K562 (cell line): Measurements from ENCODE around the gene USP49. TPM values are rescaled to one million over a fixed set of nuclear protein-coding genes. Genes with fewer than 3 reads are reported as not detected.

Experiments
- BACH1 ChIP-seq: fragments of 200-800 bp; sonication (Bioruptor generic); IDR thresholded peaks from 2 replicates; pipeline ENCODE4 v1.6.1; 2016; ENCODE audit warnings: missing genetic modification characterization, missing compliant biosample characterization
- BRF1 ChIP-seq: IDR thresholded peaks from 3 replicates; pipeline ENCODE4 v1.6.1; 2011; ENCODE audit warnings: borderline replicate concordance, mild to moderate bottlenecking; ENCODE audit not compliant: insufficient read length; ENCODE audit errors: extremely low read depth
- CREB3 ChIP-seq: fragments of 450-650 bp; conservative IDR thresholded peaks from 2 replicates; pipeline ENCODE4 v1.6.1; 2016; ENCODE audit warnings: missing genetic modification characterization, low read depth, mild to moderate bottlenecking, missing compliant biosample characterization, moderate library complexity
- CREM ChIP-seq: IDR thresholded peaks from 2 replicates; pipeline ENCODE4 v1.6.1; 2014; ENCODE audit warnings: antibody characterized with exemption, low read depth
- FIP1L1 ChIP-seq: fragments of 200-400 bp; formaldehyde crosslinking; IDR thresholded peaks from 2 replicates; pipeline ENCODE4 v1.6.1; 2018; ENCODE audit warnings: mild to moderate bottlenecking, low read depth, low read length; ENCODE audit not compliant: poor library complexity, severe bottlenecking
- FOXO4 ChIP-seq: fragments of 450-650 bp; formaldehyde crosslinking; IDR thresholded peaks from 2 replicates; pipeline ENCODE4 v1.4.0; 2020; ENCODE audit warnings: mild to moderate bottlenecking, moderate library complexity
- GTF3C2 ChIP-seq: IDR thresholded peaks from 3 replicates; pipeline ENCODE4 v1.6.1; 2011; ENCODE audit warnings: borderline replicate concordance, mild to moderate bottlenecking, moderate library complexity; ENCODE audit not compliant: insufficient read length; ENCODE audit errors: extremely low read depth
- PHB ChIP-seq: fragments of 250-450 bp; sonication (Bioruptor Pico); IDR thresholded peaks from 2 replicates; pipeline ENCODE4 v1.5.0; 2021
- RBM17 ChIP-seq: fragments of 200-400 bp; formaldehyde crosslinking; IDR thresholded peaks from 2 replicates; pipeline ENCODE4 v1.6.1; 2017; ENCODE audit warnings: low read depth, mild to moderate bottlenecking, low read length, borderline replicate concordance
- THRA ChIP-seq: fragments of 450-650 bp; IDR thresholded peaks from 2 replicates; pipeline ENCODE4 v1.6.1; 2017; ENCODE audit warnings: mild to moderate bottlenecking, moderate library complexity
- ZBTB11 ChIP-seq, 3 experiments: fragments of 200-800 bp in 1 of 3; fragments of 250-450 bp in 1 of 3; fragments of 450-650 bp in 1 of 3; sonication (Bioruptor Pico) in 1 of 3; sonication (Bioruptor generic) in 1 of 3; formaldehyde crosslinking in 1 of 3; IDR thresholded peaks; 2 replicates each; pipeline versions ENCODE4 v1.6.1 to v1.8.0; 2016 to 2022; ENCODE audit warnings: mild to moderate bottlenecking in 2 of 3, missing genetic modification characterization in 2 of 3, missing compliant biosample characterization in 1 of 3, moderate library complexity in 1 of 3
- ZBTB9 ChIP-seq: fragments of 450-650 bp; formaldehyde crosslinking; IDR thresholded peaks from 2 replicates; pipeline ENCODE4 v1.4.0; 2020; ENCODE audit warnings: mild to moderate bottlenecking, moderate library complexity
- polyA plus RNA-seq, 8 experiments: library from polyadenylated mRNA; depleted of rRNA in 4 of 8; stranded (reverse) in 5 of 8; unstranded in 3 of 8; fragments of >200 nt; fragmentation: Nextera tagmentation in 2 of 8; fragmentation: Illumina TruSeq in 1 of 8; extraction: Ambion mirVana in 2 of 8; extraction: Trizol in 1 of 8; gene quantifications; 2 replicates each; pipeline versions ENCODE4 v1.2.1 to v1.2.3, GENCODE V29; 2011 to 2014; ENCODE audit warnings: inconsistent platforms in 1 of 8, missing spikeins in 1 of 8
- total RNA-seq, 7 experiments: library from RNA; depleted of rRNA in 6 of 7; stranded (reverse); fragments of >200 nt in 6 of 7; fragmentation: Illumina TruSeq in 2 of 7; extraction: Trizol in 2 of 7; gene quantifications; 2 replicates each; pipeline versions ENCODE4 v1.2.1 to v1.2.3, GENCODE V29; 2011 to 2021; ENCODE audit warnings: low replicate concordance in 1 of 7

Gene USP49
- total and polyA plus RNA-seq, 9 of the 15 experiments (the other 6 are each of a cell fraction or from before 2014, with no cell fraction given) = 1.0 to 9.9 (median 6.5) TPM

- no peak for TF ChIP-seq ZBTB11 (CRISPR knock-in tag; IDR thresholded peaks at IDR 0.05)
- TF ChIP-seq RBM17 = no peak
- no peak for TF ChIP-seq CREM
- no peak for TF ChIP-seq PHB (CRISPR knock-in tag)
- TF ChIP-seq BRF1 = no peak
- TF ChIP-seq GTF3C2 = no peak
- TF ChIP-seq CREB3 (tag) = no peak
- TF ChIP-seq BACH1 (tag) = no peak
- TF ChIP-seq FOXO4 (CRISPR knock-in tag) = no peak
- no peak for TF ChIP-seq FIP1L1
- no peak for TF ChIP-seq ZBTB9 (CRISPR knock-in tag)
- TF ChIP-seq THRA = no peak
Measured at GRCh38 chr6:41901882-41902519, 6.8 kb upstream of the USP49 start (continued).
